Keratinocyte (primary cell): ENCODE data around the gene FREM3. TPM values are rescaled to one million over a fixed set of nuclear protein-coding genes. Genes with fewer than 3 reads are reported as not detected.

Source experiments
- DNase-seq: peaks from one replicate; pipeline ENCODE4 v3.0.0-alpha.2; 2011; ENCODE audit warnings: low read depth, missing footprints, low spot score
- FAIRE-seq: peaks from 2 replicates; lab custom pipeline; 2011; peaks lifted over from hg19 to GRCh38; lab: Jason Lieb, UNC
- H2AFZ ChIP-seq: 2 replicates; pipeline ENCODE4 v1.6.0; 2012; ENCODE audit warnings: low read length, control low read depth, inconsistent platforms; ENCODE audit not compliant: control insufficient read depth
- H3K27ac ChIP-seq: 2 replicates; pipeline ENCODE4 v1.5.1; 2011; ENCODE audit warnings: low read length; ENCODE audit not compliant: control insufficient read depth, insufficient read depth
- H3K27me3 ChIP-seq: 3 replicates; pipeline ENCODE4 v1.6.0; 2011; ENCODE audit warnings: low read length; ENCODE audit not compliant: control insufficient read depth, insufficient read depth; ENCODE audit errors: extremely low read depth
- H3K36me3 ChIP-seq, 2 experiments: 2 replicates in 1 of 2; 3 replicates in 1 of 2; pipeline ENCODE4 v1.5.1; 2011; ENCODE audit warnings: low read length in 2 of 2, mild to moderate bottlenecking in 1 of 2; ENCODE audit not compliant: control insufficient read depth in 2 of 2, insufficient read depth in 2 of 2; ENCODE audit errors: extremely low read depth in 1 of 2
- H3K4me1 ChIP-seq: 3 replicates; pipeline ENCODE4 v1.5.1; 2011; ENCODE audit warnings: low read length; ENCODE audit not compliant: control insufficient read depth, insufficient read depth; ENCODE audit errors: extremely low read depth
- H3K4me2 ChIP-seq: 3 replicates; pipeline ENCODE4 v1.6.0; 2011; ENCODE audit warnings: low read depth, low read length; ENCODE audit not compliant: control insufficient read depth, insufficient read depth; ENCODE audit errors: extremely low read depth
- H3K4me3 ChIP-seq, 3 experiments: fragments of 200-600 bp in 1 of 3; sonication (generic) in 1 of 3; 2 replicates in 2 of 3; 3 replicates in 1 of 3; pipeline ENCODE4 v1.5.1; 2011 to 2016; ENCODE audit warnings: low read length in 3 of 3, mild to moderate bottlenecking in 3 of 3, control low read depth in 2 of 3, inconsistent platforms in 1 of 3, low read depth in 1 of 3, mixed read lengths in 1 of 3, mixed run types in 1 of 3, moderate library complexity in 1 of 3; ENCODE audit not compliant: control insufficient read depth in 2 of 3, insufficient read depth in 2 of 3; ENCODE audit errors: extremely low read depth in 1 of 3
- H3K79me2 ChIP-seq: 2 replicates; pipeline ENCODE4 v1.6.0; 2012; ENCODE audit warnings: low read length; ENCODE audit not compliant: control insufficient read depth, insufficient read depth
- H3K9ac ChIP-seq: 3 replicates; pipeline ENCODE4 v1.6.0; 2011; ENCODE audit warnings: low read length; ENCODE audit not compliant: control insufficient read depth, insufficient read depth; ENCODE audit errors: extremely low read depth
- H3K9me1 ChIP-seq: 3 replicates; pipeline ENCODE4 v1.6.0; 2011; ENCODE audit warnings: low read length; ENCODE audit not compliant: control insufficient read depth, insufficient read depth; ENCODE audit errors: extremely low read depth
- H3K9me3 ChIP-seq: 2 replicates; pipeline ENCODE4 v1.5.1; 2012; ENCODE audit warnings: low read depth, low read length; ENCODE audit not compliant: control insufficient read depth
- H4K20me1 ChIP-seq: 3 replicates; pipeline ENCODE4 v1.6.0; 2011; ENCODE audit warnings: low read length; ENCODE audit not compliant: control insufficient read depth, insufficient read depth; ENCODE audit errors: extremely low read depth
- CTCF ChIP-seq, 3 experiments: IDR thresholded peaks in 1 of 3; conservative IDR thresholded peaks in 1 of 3; optimal IDR thresholded peaks in 1 of 3; 2 replicates in 2 of 3; 3 replicates in 1 of 3; pipeline versions ENCODE3 to v1.5.1; 2011; ENCODE audit warnings: low read length in 3 of 3, mild to moderate bottlenecking in 3 of 3, moderate library complexity in 2 of 3, control low read depth in 1 of 3, inconsistent platforms in 1 of 3; ENCODE audit not compliant: insufficient read depth in 2 of 3; ENCODE audit errors: extremely low read depth in 1 of 3
- EZH2 ChIP-seq: IDR thresholded peaks from one replicate; pipeline ENCODE4 v1.6.1; 2012; ENCODE audit warnings: inconsistent platforms, mild to moderate bottlenecking, low read length, moderate library complexity
- dilution Hi-C: fragments of 300-500 bp; cut with MboI; formaldehyde crosslinking; loops from one replicate; pipeline ENCODE4 v1.7.0; 2020; ENCODE audit warnings: low sequenced_read_pairs; ENCODE audit not compliant: extremely low pct_ligation_motif_present
- polyA plus RNA-seq, 5 experiments: library from polyadenylated mRNA; depleted of rRNA in 3 of 5; stranded (reverse) in 3 of 5; stranded (forward) in 1 of 5; unstranded in 1 of 5; fragments of >200 nt; gene quantifications; 1 replicate in 1 of 5; 2 replicates in 3 of 5; 3 replicates in 1 of 5; pipeline versions ENCODE4 v1.2.1 to v1.2.3, GENCODE V29; 2011 to 2012; ENCODE audit warnings: missing spikeins in 2 of 5, low read depth in 1 of 5, low replicate concordance in 1 of 5

The FREM3 gene
- polyA plus RNA-seq, 1 donor (not counting 4 experiments of a cell fraction or from before 2014, with no cell fraction given) = not detected

- no peaks in the 10 kb centered on the region for H3K4me1 ChIP-seq
- no peak overlapping the region for H3K4me2 ChIP-seq
- H3K4me3 ChIP-seq = no peak overlapping the region
- no peak overlapping the region for H3K27ac ChIP-seq
- peaks cover 4 to 5% of the 10 kb centered on the region in 2 experiments for H3K36me3 ChIP-seq
- peaks cover 3% of the 10 kb centered on the region for H4K20me1 ChIP-seq
- DNase-seq (no peak), FAIRE-seq (no peak)
- H3K9ac ChIP-seq = no peak overlapping the region
- dilution Hi-C loops = no loop called here
- H3K9me3 ChIP-seq = no peaks in the 10 kb centered on the region
- no peak overlapping the region for H2AFZ ChIP-seq
- H3K79me2 ChIP-seq = no peaks in the 10 kb centered on the region
- no peaks in the 10 kb centered on the region for H3K9me1 ChIP-seq
- TF ChIP-seq EZH2 (no peak), CTCF (optimal IDR thresholded peaks at IDR 0.05 in 1 of 3, IDR thresholded peaks at IDR 0.05 in 1 of 3, conservative IDR thresholded peaks at IDR 0.05 in 1 of 3; ENCODE audit: extremely low read depth in 1 of 3, insufficient read depth in 2 of 3, low read length in 3 of 3) (no peak)
- no peaks in the 10 kb centered on the region for H3K27me3 ChIP-seq
Observed at GRCh38 chr4:143549928-143550327, 150.5 kb downstream of the FREM3 start.

- Histone ChIP-seq H4K20me1 (no peaks in the 10 kb centered on the region), H3K4me2 (no peak overlapping the region), H3K27me3 (no peaks in the 10 kb centered on the region), H3K4me1 (no peaks in the 10 kb centered on the region), H3K9me3 (no peaks in the 10 kb centered on the region), H3K4me3 (no peak overlapping the region), H3K27ac (no peak overlapping the region), H3K9me1 (no peaks in the 10 kb centered on the region), H3K79me2 (no peaks in the 10 kb centered on the region), H3K36me3 (peaks cover 10 to 23% of the 10 kb centered on the region in 2 experiments), H2AFZ (no peak overlapping the region), H3K9ac (no peak overlapping the region)
- TF ChIP-seq EZH2 (no peak), CTCF (optimal IDR thresholded peaks at IDR 0.05 in 1 of 3, IDR thresholded peaks at IDR 0.05 in 1 of 3, conservative IDR thresholded peaks at IDR 0.05 in 1 of 3; ENCODE audit: extremely low read depth in 1 of 3, insufficient read depth in 2 of 3, low read length in 3 of 3) (no peak)
- DNase-seq (no peak), FAIRE-seq (no peak)
- dilution Hi-C loops = no loop called here
Observed at GRCh38 chr4:143539670-143540023, 160.8 kb downstream of the FREM3 start.
